Brain microvascular endothelial cell (primary cell): ENCODE measurements around the gene CCR9.
A peak's percentile ranks its signal among the peaks of the same experiment; 100 is the strongest.

Experiments used
- DNase-seq: peaks from one replicate; pipeline ENCODE4 v3.0.0-alpha.2; 2020
- H3K27ac ChIP-seq: fragments of 250-450 bp; sonication (Bioruptor Pico); 2 replicates; pipeline ENCODE4 v1.5.1; 2020; ENCODE audit warnings: mild to moderate bottlenecking, moderate library complexity
- H3K27me3 ChIP-seq: fragments of 250-450 bp; sonication (Bioruptor Pico); replicated peaks from 2 replicates; pipeline ENCODE4 v1.5.1; 2020; ENCODE audit warnings: mild to moderate bottlenecking
- H3K36me3 ChIP-seq: fragments of 250-450 bp; sonication (Bioruptor Pico); replicated peaks from 2 replicates; pipeline ENCODE4 v1.5.1; 2020; ENCODE audit warnings: mild to moderate bottlenecking
- H3K4me3 ChIP-seq: 2 replicates; pipeline ENCODE4 v1.5.1; 2011; ENCODE audit warnings: low read depth, mild to moderate bottlenecking, control low read depth, low read length, moderate library complexity
- CTCF ChIP-seq: IDR thresholded peaks from 2 replicates; pipeline ENCODE4 v1.5.1; 2011; ENCODE audit warnings: low read depth, mild to moderate bottlenecking, moderate library complexity, low read length, control low read depth, inconsistent platforms; ENCODE audit errors: missing control alignments
- in situ Hi-C: cut with HindIII; loops from 2 replicates; pipeline ENCODE4 v1.10.0; 2017; ENCODE audit warnings: low sequenced_read_pairs, low pct_ligation_motif_present

CCR9 gene

GRCh38 chr3:45912435-45912834 is 26.1 kb downstream of the CCR9 start:
- Histone ChIP-seq H3K36me3 (no peaks in the 10 kb centered on the region), H3K4me3 (no peak overlapping the region), H3K27ac (no peak overlapping the region), H3K27me3 (no peaks in the 10 kb centered on the region)
- no peak for DNase-seq
- TF ChIP-seq CTCF, result no peak
- in situ Hi-C loops, result no loop called here

GRCh38 chr3:45914362-45915058 is 28.2 kb downstream of the CCR9 start:
- H3K36me3 ChIP-seq, result no peaks in the 10 kb centered on the region
- in situ Hi-C loops, result no loop called here
- H3K27me3 ChIP-seq, result no peaks in the 10 kb centered on the region
- H3K4me3 ChIP-seq, result no peak overlapping the region
- H3K27ac ChIP-seq, result no peak overlapping the region
- DNase-seq, result no peak
- TF ChIP-seq CTCF, result no peak

- no peaks in the 10 kb centered on the region for H3K27me3 ChIP-seq
- in situ Hi-C loops, result no loop called here
- no peak overlapping the region for H3K4me3 ChIP-seq
- TF ChIP-seq CTCF, result no peak
- H3K36me3 ChIP-seq, result no peaks in the 10 kb centered on the region
- no peak for DNase-seq
- H3K27ac ChIP-seq, result peak overlapping the region; percentile 55
These were observed 28.7 kb downstream of the CCR9 start for GRCh38 chr3:45915059-45915439.

GRCh38 chr3:45915518-45916231 is 29.3 kb downstream of the CCR9 start:
- Histone ChIP-seq H3K27me3 (no peaks in the 10 kb centered on the region), H3K4me3 (no peak overlapping the region), H3K36me3 (no peaks in the 10 kb centered on the region), H3K27ac (peak overlapping the region; percentile 55)
- no peak for TF ChIP-seq CTCF
- in situ Hi-C loops, result no loop called here
- DNase-seq, result peak; percentile 92

GRCh38 chr3:45917146-45917898 is 31.0 kb downstream of the CCR9 start:
- in situ Hi-C loops, result no loop called here
- peaks cover 6% of the 10 kb centered on the region for H3K36me3 ChIP-seq
- no peaks in the 10 kb centered on the region for H3K27me3 ChIP-seq
- no peak overlapping the region for H3K4me3 ChIP-seq
- no peak for DNase-seq
- H3K27ac ChIP-seq, result no peak overlapping the region
- no peak for TF ChIP-seq CTCF
